GM18508 (cell line): ENCODE results near the gene CACNA2D1.
"Not testable (repeated sequence)": the region's sequence is repeated elsewhere in the genome, so short reads cannot be mapped to it uniquely, and the experiment has no call there.

Experiments used
- ATAC-seq: cut with Tn5 transposase; IDR thresholded peaks from one replicate; pipeline ENCODE4 v1.9.1; 2021; ENCODE audit warnings: moderate number of reproducible peaks; ENCODE audit not compliant: insufficient read depth, unreplicated experiment

CACNA2D1 gene

GRCh38 chr7:82435769-82436168, 7.8 kb downstream of the CACNA2D1 start:
- ATAC-seq: no peak

GRCh38 chr7:82434275-82435022, 9.1 kb downstream of the CACNA2D1 start:
- ATAC-seq: no peak

GRCh38 chr7:82433507-82433906, 10.1 kb downstream of the CACNA2D1 start:
- ATAC-seq: no peak

GRCh38 chr7:82432743-82433142, 10.8 kb downstream of the CACNA2D1 start:
- not testable (repeated sequence) for ATAC-seq

- no peak for ATAC-seq
These were observed 12.8 kb downstream of the CACNA2D1 start for GRCh38 chr7:82430500-82431465.

GRCh38 chr7:82429408-82429807, 14.2 kb downstream of the CACNA2D1 start:
- ATAC-seq: no peak

GRCh38 chr7:82428186-82428961, 15.2 kb downstream of the CACNA2D1 start:
- ATAC-seq: no peak

GRCh38 chr7:82423446-82423845, 20.1 kb downstream of the CACNA2D1 start:
- no peak for ATAC-seq

- no peak for ATAC-seq
These were observed 24.4 kb downstream of the CACNA2D1 start for GRCh38 chr7:82419200-82419599.

- ATAC-seq: no peak
These were observed 25.7 kb downstream of the CACNA2D1 start for GRCh38 chr7:82417898-82418297.

GRCh38 chr7:82416402-82416801, 27.2 kb downstream of the CACNA2D1 start:
- no peak for ATAC-seq

GRCh38 chr7:82414389-82414788, 29.2 kb downstream of the CACNA2D1 start:
- no peak for ATAC-seq

- no peak for ATAC-seq
These were observed 30.3 kb downstream of the CACNA2D1 start for GRCh38 chr7:82413237-82413636.

GRCh38 chr7:82411732-82412131, 31.8 kb downstream of the CACNA2D1 start:
- no peak for ATAC-seq

- no peak for ATAC-seq
These were observed 33.1 kb downstream of the CACNA2D1 start for GRCh38 chr7:82410461-82410860.

- ATAC-seq: no peak
These were observed 36.6 kb downstream of the CACNA2D1 start for GRCh38 chr7:82406937-82407336.

- ATAC-seq: no peak
These were observed 38.3 kb downstream of the CACNA2D1 start for GRCh38 chr7:82405301-82405700.

- ATAC-seq: no peak
These were observed 38.9 kb downstream of the CACNA2D1 start for GRCh38 chr7:82404652-82405051.

GRCh38 chr7:82404094-82404493, 39.5 kb downstream of the CACNA2D1 start:
- ATAC-seq: no peak

- ATAC-seq: no peak
These were observed 45.6 kb downstream of the CACNA2D1 start for GRCh38 chr7:82397879-82398524.
